ENCODE data around the gene SPAM1.

SPAM1 gene

GRCh38 chr7:123935436-123936381, 10.7 kb downstream of the SPAM1 start:
- TF ChIP-seq, protein P1, sequence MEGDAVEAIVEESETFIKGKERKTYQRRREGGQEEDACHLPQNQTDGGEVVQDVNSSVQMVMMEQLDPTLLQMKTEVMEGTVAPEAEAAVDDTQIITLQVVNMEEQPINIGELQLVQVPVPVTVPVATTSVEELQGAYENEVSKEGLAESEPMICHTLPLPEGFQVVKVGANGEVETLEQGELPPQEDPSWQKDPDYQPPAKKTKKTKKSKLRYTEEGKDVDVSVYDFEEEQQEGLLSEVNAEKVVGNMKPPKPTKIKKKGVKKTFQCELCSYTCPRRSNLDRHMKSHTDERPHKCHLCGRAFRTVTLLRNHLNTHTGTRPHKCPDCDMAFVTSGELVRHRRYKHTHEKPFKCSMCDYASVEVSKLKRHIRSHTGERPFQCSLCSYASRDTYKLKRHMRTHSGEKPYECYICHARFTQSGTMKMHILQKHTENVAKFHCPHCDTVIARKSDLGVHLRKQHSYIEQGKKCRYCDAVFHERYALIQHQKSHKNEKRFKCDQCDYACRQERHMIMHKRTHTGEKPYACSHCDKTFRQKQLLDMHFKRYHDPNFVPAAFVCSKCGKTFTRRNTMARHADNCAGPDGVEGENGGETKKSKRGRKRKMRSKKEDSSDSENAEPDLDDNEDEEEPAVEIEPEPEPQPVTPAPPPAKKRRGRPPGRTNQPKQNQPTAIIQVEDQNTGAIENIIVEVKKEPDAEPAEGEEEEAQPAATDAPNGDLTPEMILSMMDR (IDR thresholded peaks at IDR 0.05; ENCODE audit: low read depth, low read length): no peak
- no peak overlapping the region for H3K4me3 ChIP-seq (ENCODE audit: low read depth, low read length)

- no peak overlapping the region for H3K4me3 ChIP-seq (ENCODE audit: low read depth, low read length)
- TF ChIP-seq, protein P1 (IDR thresholded peaks at IDR 0.05; ENCODE audit: low read depth, low read length): no peak
Observed at GRCh38 chr7:123936388-123936787, 11.3 kb downstream of the SPAM1 start.

DNA sequence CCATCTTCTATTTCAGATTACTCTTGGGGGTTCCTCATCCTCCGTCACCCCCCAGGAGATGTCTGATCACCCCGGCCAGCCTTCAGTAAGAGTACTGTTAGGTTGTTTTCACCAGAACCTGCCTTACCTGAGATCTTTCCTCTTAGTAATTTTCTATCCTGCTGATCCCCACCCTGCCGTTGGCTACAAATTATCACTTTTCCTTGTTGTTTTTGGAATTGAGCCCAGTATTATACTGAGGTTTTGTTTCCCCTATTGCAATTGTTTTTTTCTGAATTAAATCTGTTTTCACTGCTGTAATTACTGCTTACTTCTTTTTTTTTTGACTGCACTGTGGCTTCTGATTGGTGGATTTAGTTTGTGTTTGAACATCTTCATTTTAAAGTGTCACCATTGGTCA, 14.7 kb downstream of the SPAM1 start:
- TF ChIP-seq, protein P1 (IDR thresholded peaks at IDR 0.05; ENCODE audit: low read depth, low read length): no peak
- no peak overlapping the region for H3K4me3 ChIP-seq (ENCODE audit: low read depth, low read length)

DNA sequence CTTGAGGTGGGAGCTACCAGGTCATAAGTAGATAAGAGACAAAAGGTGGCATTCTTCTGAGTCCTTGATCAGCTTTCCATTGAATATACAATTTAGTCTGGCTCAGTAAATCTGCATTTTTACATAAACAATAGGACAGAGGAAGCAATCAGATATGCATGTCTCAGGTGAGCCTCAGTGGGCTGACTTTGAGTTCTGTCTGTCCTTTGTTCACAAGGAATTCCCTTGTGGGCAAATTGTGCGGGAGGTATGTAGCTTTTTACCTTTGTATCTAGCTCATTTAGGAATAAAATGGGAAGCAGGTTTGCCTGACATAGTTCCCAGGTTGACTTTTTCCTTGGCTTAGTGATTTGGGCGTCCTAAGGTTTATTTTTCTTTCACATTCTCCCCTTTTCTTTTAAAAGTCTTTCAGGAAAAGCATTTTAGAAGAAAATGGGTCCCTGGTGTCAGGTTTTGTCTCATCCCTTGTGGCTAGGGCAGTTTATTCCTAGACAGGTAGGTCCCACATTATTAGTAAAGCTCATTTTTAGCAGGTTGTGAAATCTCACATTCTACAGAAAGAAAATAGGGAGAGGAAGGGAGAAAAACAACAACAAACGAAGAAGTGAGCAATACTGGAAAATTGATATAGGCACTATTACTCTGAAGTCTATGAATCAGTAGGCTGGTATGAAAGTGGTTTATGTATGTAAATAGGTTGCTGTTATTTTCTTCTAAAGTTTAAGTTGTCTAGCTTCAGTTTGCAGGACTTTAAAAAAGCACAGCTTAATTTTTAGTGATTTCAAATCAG, 16.5 kb downstream of the SPAM1 start:
- H3K4me3 ChIP-seq (ENCODE audit: low read depth, low read length): no peak overlapping the region
- TF ChIP-seq, protein P1 (IDR thresholded peaks at IDR 0.05; ENCODE audit: low read depth, low read length): no peak

- TF ChIP-seq, protein P1 (IDR thresholded peaks at IDR 0.05; ENCODE audit: low read depth, low read length): no peak
- H3K4me3 ChIP-seq (ENCODE audit: low read depth, low read length): no peak overlapping the region
Observed at GRCh38 chr7:123944395-123944794, 19.4 kb downstream of the SPAM1 start.

GRCh38 chr7:123945938-123946337, 20.9 kb downstream of the SPAM1 start:
- H3K4me3 ChIP-seq (ENCODE audit: low read depth, low read length): no peak overlapping the region
- TF ChIP-seq, protein P1 (IDR thresholded peaks at IDR 0.05; ENCODE audit: low read depth, low read length): no peak

DNA sequence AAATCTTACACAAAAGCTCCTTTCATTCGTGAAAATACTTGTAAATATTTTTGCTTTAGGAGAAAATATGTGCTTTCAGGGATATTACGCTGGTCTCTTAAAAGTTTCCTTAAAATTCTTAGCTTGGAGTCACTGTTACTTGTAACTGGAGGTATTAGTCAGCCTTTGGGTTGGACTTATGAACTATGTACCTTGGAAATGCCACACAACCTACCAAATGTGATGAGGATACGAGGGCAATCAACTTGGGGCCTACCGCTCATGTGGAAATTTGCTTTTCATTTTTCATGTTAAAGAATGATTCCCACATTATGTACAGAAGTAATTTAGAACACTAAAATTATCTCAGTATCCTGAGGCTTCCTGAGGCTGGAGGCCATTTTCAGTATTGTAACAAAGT, 23.1 kb downstream of the SPAM1 start:
- H3K4me3 ChIP-seq (ENCODE audit: low read depth, low read length): no peak overlapping the region
- TF ChIP-seq, protein P1 (IDR thresholded peaks at IDR 0.05; ENCODE audit: low read depth, low read length): no peak
